ENCODE data around the gene MYO16. TPM values are rescaled to one million over a fixed set of nuclear protein-coding genes. Genes with fewer than 3 reads are reported as not detected.
A peak's percentile ranks its signal among the peaks of the same experiment; 100 is the strongest.

Gene MYO16
- polyA plus RNA-seq, 4 donors = 0.38 to 0.55 (median 0.46) TPM

GRCh38 chr13:109163037-109163379 lies 533.6 kb downstream of the MYO16 start:
- no peak for DNase-seq (ENCODE audit: low read depth in 4 of 4, low spot score in 2 of 4)

DNA sequence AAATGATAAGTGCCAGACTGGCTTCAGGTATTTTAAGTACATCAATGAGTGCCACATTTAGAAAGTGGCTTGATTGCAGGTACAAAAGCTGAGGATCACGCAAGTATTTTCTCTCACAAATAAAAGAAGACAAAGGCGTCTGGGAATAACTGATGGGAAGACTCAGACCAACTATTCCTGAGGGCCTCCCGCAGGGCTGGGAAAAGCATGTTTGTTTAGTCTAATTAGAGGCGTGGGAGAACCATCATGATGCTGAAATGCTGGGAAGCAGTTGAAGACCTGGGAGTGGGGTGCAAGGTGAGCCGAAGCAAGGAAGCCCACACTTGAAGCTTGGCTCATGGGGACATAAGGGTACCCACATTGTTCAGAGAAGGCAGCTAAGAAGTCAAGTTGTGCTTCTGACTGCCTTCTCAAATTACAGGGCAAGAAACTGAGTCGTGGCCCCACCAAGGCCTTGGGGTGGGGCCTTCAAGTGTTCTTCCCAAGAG lies 536.0 kb downstream of the MYO16 start:
- no peak for DNase-seq (ENCODE audit: low read depth in 4 of 4, low spot score in 2 of 4)

DNA sequence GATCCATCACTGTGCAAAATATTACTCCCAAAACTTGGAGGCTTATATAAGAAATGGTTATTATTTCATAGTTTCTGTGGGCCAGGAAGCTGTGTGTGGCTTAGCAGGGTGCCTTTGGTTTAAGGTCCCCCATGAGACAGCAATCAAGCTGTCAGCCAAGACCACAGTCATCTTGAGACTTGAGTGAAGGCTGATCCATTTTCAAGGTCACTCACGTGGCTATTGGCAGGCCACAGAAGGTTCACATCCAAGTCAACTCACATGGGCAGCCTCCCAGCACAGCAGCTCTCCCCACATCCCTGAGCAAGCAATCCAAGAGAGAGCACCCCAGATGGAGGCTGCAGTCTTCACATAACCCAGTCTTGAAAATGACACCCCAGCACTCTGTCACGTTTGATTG lies 537.4 kb downstream of the MYO16 start:
- DNase-seq (ENCODE audit: low read depth in 4 of 4, low spot score in 2 of 4) = no peak

GRCh38 chr13:109172136-109172535 lies 542.7 kb downstream of the MYO16 start:
- no peak for DNase-seq (ENCODE audit: low read depth in 4 of 4, low spot score in 2 of 4)

DNA sequence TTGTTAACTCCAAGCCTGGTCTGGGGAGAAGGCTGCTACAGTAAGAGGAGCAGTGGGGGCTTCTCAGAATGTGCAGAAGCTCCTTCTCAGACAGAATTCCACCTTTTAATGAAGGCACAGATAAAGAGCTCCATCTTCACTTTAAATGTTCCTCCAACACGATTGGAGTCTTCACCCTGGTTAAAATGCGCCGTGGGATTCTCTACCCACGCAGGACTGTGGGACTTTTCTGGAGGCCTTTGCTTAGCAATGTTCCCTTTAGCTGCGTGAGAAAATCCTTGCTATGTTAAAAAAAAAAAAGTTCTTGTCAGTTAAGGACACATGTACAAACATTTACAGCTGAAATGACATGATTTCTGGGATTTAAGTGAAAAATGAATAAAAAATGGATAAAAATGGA lies 546.3 kb downstream of the MYO16 start:
- DNase-seq (ENCODE audit: low read depth in 4 of 4, low spot score in 2 of 4) = no peak

GRCh38 chr13:109180905-109181425 lies 551.6 kb downstream of the MYO16 start:
- DNase-seq (ENCODE audit: low read depth in 4 of 4, low spot score in 2 of 4) = no peak

- no peak for DNase-seq (ENCODE audit: low read depth in 4 of 4, low spot score in 2 of 4)
Measured at GRCh38 chr13:109182777-109183465, 553.5 kb downstream of the MYO16 start.

GRCh38 chr13:109191413-109191812 lies 562.0 kb downstream of the MYO16 start:
- no peak for DNase-seq (ENCODE audit: low read depth in 4 of 4, low spot score in 2 of 4)

GRCh38 chr13:109192306-109192705 lies 562.9 kb downstream of the MYO16 start:
- DNase-seq (ENCODE audit: low read depth in 4 of 4, low spot score in 2 of 4) = no peak

DNA sequence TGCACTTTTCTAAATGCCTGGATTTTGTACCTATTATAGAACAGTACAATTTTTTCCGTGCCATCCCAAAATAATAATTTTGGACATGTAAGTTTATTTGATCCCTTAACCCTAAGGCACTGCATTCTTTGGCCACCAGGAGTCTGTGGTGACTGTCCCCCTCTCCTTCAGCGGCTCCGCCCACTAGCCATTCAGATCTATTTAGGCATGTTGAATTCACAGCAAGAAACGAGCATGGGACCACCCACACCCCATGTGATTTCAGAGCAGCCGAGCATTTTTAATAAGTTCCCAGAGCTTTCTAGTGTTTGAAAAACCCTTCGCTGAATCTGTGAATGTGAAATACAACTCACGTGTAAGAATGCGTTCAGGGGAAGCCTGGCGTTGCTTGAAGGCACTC lies 567.5 kb downstream of the MYO16 start:
- no peak for DNase-seq (ENCODE audit: low read depth in 4 of 4, low spot score in 2 of 4)

DNA sequence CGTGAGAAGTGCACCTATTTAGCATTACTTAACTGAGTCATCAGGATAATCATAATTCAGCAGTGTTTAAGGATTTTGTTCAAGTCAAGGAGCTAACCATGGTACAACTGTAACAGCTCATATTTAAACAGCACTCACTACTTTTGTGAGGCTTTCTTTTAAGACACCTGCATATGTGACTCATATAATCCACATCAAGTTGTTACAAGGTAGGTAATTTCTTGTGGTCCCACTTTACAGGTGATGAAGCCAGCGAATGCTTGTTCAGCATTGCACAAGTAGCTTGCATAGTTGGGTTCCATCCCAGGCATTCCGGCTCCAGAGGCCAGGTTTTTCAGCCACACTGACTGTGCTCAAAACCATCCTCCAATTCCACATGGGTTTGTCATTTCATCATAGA lies 569.2 kb downstream of the MYO16 start:
- DNase-seq (ENCODE audit: low read depth in 4 of 4, low spot score in 2 of 4) = no peak

GRCh38 chr13:109199280-109199679 lies 569.9 kb downstream of the MYO16 start:
- DNase-seq (ENCODE audit: low read depth in 4 of 4, low spot score in 2 of 4) = no peak

DNA sequence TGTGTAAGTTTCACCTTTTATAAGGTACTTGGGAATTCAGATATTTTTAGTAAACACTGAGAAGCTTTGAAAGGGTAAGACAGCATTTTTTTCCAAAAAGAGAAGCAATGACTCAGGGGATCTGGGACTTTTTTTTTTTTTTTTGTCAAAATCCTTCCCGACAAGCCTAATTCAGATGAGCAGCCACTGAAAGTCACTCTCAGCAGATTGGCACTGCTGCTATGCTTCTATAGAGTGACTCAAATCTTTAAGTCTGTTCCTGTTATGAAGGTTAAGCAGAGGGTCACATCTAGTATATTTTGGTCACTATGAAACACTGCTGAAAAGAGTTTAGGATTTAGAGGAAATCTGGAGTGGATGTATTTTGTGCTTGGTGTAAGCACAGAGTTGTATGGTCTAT lies 571.1 kb downstream of the MYO16 start:
- DNase-seq (ENCODE audit: low read depth in 4 of 4, low spot score in 2 of 4) = no peak

GRCh38 chr13:109203587-109203986 lies 574.2 kb downstream of the MYO16 start:
- DNase-seq (ENCODE audit: low read depth in 4 of 4, low spot score in 2 of 4) = no peak

- DNase-seq (ENCODE audit: low read depth in 4 of 4, low spot score in 2 of 4) = no peak
Measured at GRCh38 chr13:109204252-109204651, 574.8 kb downstream of the MYO16 start.

DNA sequence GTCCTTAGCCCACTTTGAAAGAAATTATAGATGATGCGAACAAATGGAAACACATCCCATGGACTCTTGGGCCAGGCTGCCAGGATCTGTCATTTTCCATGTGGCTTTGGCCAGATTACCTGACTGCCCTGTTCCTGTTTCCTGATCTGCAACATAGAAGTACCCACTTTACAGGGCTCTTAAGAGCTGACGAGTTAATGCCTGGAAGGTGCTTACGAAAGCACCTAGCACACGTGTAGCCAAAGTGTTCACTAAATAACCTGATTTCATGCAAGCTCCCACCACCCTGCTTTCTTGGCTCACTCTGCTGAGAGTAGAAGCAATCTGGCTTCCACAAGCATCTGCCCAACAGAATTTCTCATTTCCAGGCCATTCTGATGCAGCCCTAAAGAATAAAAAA lies 575.2 kb downstream of the MYO16 start:
- no peak for DNase-seq (ENCODE audit: low read depth in 4 of 4, low spot score in 2 of 4)

DNA sequence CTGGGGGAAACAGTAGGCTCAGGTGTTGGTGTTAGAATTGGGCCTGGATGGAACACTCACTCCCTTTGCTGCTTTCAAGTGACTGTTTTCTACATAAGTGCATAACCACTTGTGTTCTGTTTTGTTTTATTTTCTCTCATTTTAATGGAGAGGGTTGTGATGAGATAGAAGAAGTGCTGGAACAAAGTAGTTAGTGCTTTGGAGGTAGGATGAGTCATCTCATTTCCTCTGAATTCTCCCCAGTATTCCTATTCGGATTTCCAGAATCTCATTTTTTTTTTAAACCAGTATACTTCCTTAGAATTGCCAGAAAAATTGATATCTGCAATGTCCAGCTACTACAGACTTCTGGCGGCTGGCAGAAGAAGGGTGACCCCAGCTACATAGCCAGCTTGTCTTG lies 575.9 kb downstream of the MYO16 start:
- DNase-seq (ENCODE audit: low read depth in 4 of 4, low spot score in 2 of 4) = no peak

DNA sequence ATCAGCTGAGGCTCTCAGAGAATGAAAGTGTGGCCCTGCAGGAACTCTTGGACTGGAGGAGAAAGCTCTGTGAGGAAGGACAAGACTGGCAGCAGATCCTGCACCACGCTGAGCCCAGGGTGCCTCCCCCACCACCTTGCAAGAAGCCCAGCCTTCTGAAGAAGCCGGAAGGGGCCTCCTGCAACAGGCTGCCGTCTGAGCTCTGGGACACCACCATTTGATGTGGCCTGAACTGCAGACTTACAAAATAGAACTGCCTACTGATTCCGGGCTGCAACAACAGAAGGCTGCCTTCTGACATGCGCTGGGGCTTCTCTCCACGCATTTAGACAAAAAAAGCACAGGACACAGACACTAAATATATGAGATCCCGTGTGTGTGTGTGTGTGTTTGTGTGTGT lies 577.2 kb downstream of the MYO16 start:
- no peak for DNase-seq (ENCODE audit: low read depth in 4 of 4, low spot score in 2 of 4)

- DNase-seq (ENCODE audit: low read depth in 4 of 4, low spot score in 2 of 4) = no peak
Measured at GRCh38 chr13:109207622-109208021, 578.2 kb downstream of the MYO16 start.

GRCh38 chr13:109208522-109208921 lies 579.1 kb downstream of the MYO16 start:
- DNase-seq (ENCODE audit: low read depth in 4 of 4, low spot score in 2 of 4) = no peak

DNA sequence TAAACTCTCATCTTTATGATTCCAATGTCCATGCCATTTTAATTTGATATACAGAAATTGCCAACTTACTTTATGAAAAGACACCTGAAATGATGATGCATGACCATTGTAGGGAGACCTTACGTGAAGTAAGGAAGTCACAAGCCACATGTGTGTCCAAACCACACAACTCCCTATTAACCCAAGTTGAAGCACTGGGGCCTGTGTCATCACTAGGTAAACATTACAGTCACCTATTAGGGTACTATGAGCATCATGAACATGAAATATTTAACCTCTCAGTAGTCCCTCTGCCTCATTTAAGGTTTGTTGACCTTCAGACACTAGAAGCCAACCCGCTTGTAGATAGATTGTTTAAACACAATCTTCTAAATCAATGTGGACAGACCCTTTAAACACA lies 580.1 kb downstream of the MYO16 start:
- no peak for DNase-seq (ENCODE audit: low read depth in 4 of 4, low spot score in 2 of 4)

- DNase-seq (ENCODE audit: low read depth in 4 of 4, low spot score in 2 of 4) = no peak
Measured at GRCh38 chr13:109211616-109212015, 582.2 kb downstream of the MYO16 start.

GRCh38 chr13:109212650-109213049 lies 583.2 kb downstream of the MYO16 start:
- DNase-seq (ENCODE audit: low read depth in 4 of 4, low spot score in 2 of 4) = peak in 2 of 4 donors; percentile 16 to 17
